ENCODE measurements around the gene ADO. TPM values are rescaled to one million over a fixed set of nuclear protein-coding genes. Genes with fewer than 3 reads are reported as not detected.
A peak's percentile ranks its signal among the peaks of the same experiment; 100 is the strongest.

The ADO gene
- total and polyA plus RNA-seq, 2 experiments from 2014 or later: 12.6 to 48.3 TPM

DNA sequence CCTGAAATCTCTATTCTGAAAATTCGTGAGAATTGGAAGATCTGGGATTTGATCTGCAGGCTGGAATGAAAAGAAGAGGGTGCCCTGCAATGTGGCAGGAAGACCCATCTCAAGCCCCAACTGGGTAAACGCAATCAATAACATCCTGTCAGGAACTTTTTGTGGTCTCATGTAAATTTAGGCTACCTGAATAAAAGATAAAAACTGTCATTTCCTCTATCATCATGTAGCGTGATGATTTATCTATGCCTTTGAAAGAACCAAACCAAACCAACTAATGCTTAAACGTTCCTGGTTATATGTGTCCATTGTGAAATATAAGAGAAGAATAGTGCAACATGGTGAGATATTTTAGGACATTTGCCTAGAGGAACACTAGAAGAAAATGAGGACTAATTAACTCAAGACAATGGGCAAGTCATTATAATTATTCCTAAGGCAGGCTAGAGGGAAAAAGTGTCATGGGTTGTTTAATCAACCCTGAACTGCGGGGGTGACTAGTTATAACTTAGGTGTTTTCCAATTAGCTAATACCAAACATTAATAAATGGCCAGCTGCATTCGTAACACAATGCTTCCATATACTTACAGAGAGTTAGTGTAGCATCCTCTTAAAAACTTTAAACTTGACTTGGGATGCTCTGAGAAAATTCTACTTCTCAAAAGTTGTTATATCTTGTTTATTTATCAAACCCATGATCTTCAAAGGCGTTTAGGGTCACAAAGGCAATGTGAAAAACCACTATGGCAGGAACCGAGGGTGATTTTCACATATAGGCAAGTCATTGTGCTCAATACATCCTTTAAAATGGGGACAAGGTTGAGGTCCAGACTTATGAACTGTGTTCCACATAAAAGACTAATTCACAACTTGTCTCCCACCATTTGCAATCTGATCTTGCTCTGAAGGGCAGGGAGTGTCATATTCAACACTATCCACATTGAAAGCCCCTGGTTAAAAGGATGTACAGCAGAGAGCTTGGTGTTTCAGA lies 48.6 kb upstream of the ADO start:
- peaks cover 6% of the 10 kb centered on the region; the same call in 2 of the 3 replicates for H3K4me1 Mint-ChIP-seq
- ATAC-seq (no peak), DNase-seq (ENCODE audit: low spot score) (no peak)
- H3K9me3 Mint-ChIP-seq: no peaks in the 10 kb centered on the region
- H3K27me3 Mint-ChIP-seq (ENCODE audit: insufficient read depth, low read depth, poor library complexity): peaks cover 3% of the 10 kb centered on the region
- H3F3A ChIP-seq (replicated peaks; ENCODE audit: low read depth): no peaks in the 10 kb centered on the region
- H3K9me2 ChIP-seq (ENCODE audit: insufficient read depth): peaks cover 5% of the 10 kb centered on the region
- no peak overlapping the region for H2AFZ ChIP-seq
- H3K79me2 ChIP-seq (replicated peaks; ENCODE audit: insufficient read depth): no peaks in the 10 kb centered on the region
- no peaks in the 10 kb centered on the region for H3K27me3 ChIP-seq (ENCODE audit: insufficient read depth)
- H3K27ac ChIP-seq (ENCODE audit: low read depth): no peak overlapping the region
- no peak overlapping the region for H3K4me3 ChIP-seq
- H3K4me1 ChIP-seq (ENCODE audit: insufficient read depth): peaks cover 7% of the 10 kb centered on the region
- H4K20me1 ChIP-seq (replicated peaks; ENCODE audit: insufficient read depth): no peaks in the 10 kb centered on the region
- no peaks in the 10 kb centered on the region for H3K36me3 ChIP-seq (ENCODE audit: insufficient read depth)
- TF ChIP-seq NANOG (IDR thresholded peaks at IDR 0.05; ENCODE audit: borderline replicate concordance): no peak
- no peak overlapping the region for H3K4me2 ChIP-seq
- no peak overlapping the region for H3K4me3 Mint-ChIP-seq
- H3K36me3 Mint-ChIP-seq (ENCODE audit: low read depth): no peaks in the 10 kb centered on the region
- no peak overlapping the region for H3K27ac Mint-ChIP-seq

DNA sequence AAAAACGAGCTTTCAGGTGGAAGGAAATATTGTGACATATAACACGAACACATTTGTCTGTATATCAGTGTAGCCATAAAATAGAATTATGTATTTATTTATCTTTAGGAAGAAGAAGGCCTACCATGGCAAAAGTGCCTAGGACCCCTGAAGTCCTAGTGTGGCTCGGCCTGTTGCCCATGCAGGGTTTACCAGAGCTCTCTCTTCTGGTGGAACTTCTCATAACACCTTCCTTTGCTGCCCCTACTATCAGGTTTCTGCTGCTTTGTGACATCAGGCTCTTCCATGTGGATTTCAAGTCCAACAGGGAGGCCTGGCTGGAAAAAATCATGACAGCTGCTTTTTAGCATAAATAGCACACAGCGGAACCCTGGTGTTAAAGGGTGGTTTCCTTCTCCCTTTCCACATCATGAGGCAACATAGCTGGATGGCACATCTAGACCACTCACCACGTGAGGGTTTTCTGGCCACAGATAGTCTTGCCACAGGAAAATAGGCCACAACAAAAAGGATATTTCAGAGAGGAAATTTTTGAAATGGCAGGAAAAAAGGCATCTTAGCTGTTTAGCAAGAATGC lies 44.8 kb upstream of the ADO start:
- Mint-ChIP-seq H3K4me1 (peaks cover 10% of the 10 kb centered on the region), H3K9me3 (no peaks in the 10 kb centered on the region), H3K4me3 (no peak overlapping the region), H3K36me3 (ENCODE audit: low read depth) (no peaks in the 10 kb centered on the region), H3K27me3 (ENCODE audit: insufficient read depth, low read depth, poor library complexity) (peaks cover 3% of the 10 kb centered on the region), H3K27ac (no peak overlapping the region)
- Histone ChIP-seq H4K20me1 (replicated peaks; ENCODE audit: insufficient read depth) (no peaks in the 10 kb centered on the region), H3K4me2 (no peak overlapping the region), H3F3A (replicated peaks; ENCODE audit: low read depth) (no peaks in the 10 kb centered on the region), H3K27me3 (ENCODE audit: insufficient read depth) (no peaks in the 10 kb centered on the region), H3K79me2 (replicated peaks; ENCODE audit: insufficient read depth) (no peaks in the 10 kb centered on the region), H3K36me3 (ENCODE audit: insufficient read depth) (no peaks in the 10 kb centered on the region), H3K4me1 (ENCODE audit: insufficient read depth) (peaks cover 7% of the 10 kb centered on the region), H3K9me2 (ENCODE audit: insufficient read depth) (peaks cover 5% of the 10 kb centered on the region; the same call in 1 of the 2 replicates), H3K4me3 (no peak overlapping the region), H2AFZ (peak overlapping the region; percentile 60; the same call in 1 of the 2 replicates), H3K27ac (ENCODE audit: low read depth) (no peak overlapping the region)
- no peak for TF ChIP-seq ZNF114 (CRISPR knock-in tag; IDR thresholded peaks at IDR 0.05)
- TF ChIP-seq, protein P1, sequence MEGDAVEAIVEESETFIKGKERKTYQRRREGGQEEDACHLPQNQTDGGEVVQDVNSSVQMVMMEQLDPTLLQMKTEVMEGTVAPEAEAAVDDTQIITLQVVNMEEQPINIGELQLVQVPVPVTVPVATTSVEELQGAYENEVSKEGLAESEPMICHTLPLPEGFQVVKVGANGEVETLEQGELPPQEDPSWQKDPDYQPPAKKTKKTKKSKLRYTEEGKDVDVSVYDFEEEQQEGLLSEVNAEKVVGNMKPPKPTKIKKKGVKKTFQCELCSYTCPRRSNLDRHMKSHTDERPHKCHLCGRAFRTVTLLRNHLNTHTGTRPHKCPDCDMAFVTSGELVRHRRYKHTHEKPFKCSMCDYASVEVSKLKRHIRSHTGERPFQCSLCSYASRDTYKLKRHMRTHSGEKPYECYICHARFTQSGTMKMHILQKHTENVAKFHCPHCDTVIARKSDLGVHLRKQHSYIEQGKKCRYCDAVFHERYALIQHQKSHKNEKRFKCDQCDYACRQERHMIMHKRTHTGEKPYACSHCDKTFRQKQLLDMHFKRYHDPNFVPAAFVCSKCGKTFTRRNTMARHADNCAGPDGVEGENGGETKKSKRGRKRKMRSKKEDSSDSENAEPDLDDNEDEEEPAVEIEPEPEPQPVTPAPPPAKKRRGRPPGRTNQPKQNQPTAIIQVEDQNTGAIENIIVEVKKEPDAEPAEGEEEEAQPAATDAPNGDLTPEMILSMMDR (conservative IDR thresholded peaks at IDR 0.05; ENCODE audit: low read depth in 2 of 2): peak in 1 of 2 experiments; percentile 19; a peak in 1 of 4 replicates
- no peak; the same call in 2 of the 3 replicates for ATAC-seq
- DNase-seq (ENCODE audit: low spot score): no peak

DNA sequence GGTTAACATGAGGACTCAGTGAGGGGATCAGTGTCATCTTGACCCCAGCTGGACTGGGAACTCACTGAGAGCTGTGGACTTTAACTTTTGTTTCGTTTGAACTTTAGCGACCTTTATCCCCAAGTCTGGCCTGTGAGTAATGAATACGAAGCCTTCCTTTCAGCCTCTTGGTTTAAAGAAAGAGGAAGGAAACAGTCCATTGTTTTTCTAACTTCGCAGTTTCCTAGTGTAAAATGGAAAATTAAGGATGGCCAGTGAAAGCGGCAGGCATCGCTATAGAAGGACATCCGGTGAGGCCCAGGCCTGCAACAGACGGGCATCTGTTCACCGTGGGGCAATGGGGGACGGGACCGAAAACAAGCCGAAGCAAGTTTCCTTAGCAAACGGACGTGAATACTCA lies 44.1 kb upstream of the ADO start:
- H3K4me3 Mint-ChIP-seq: no peak overlapping the region
- ATAC-seq: no peak
- H3K36me3 Mint-ChIP-seq (ENCODE audit: low read depth): no peaks in the 10 kb centered on the region
- Histone ChIP-seq H3K36me3 (ENCODE audit: insufficient read depth) (no peaks in the 10 kb centered on the region), H3K4me1 (ENCODE audit: insufficient read depth) (peaks cover 7% of the 10 kb centered on the region), H3K9me2 (ENCODE audit: insufficient read depth) (peaks cover 5% of the 10 kb centered on the region; the same call in 1 of the 2 replicates), H3F3A (replicated peaks; ENCODE audit: low read depth) (no peaks in the 10 kb centered on the region), H3K4me2 (no peak overlapping the region), H3K79me2 (replicated peaks; ENCODE audit: insufficient read depth) (no peaks in the 10 kb centered on the region), H3K27ac (ENCODE audit: low read depth) (no peak overlapping the region), H3K27me3 (ENCODE audit: insufficient read depth) (no peaks in the 10 kb centered on the region), H3K4me3 (no peak overlapping the region), H4K20me1 (replicated peaks; ENCODE audit: insufficient read depth) (no peaks in the 10 kb centered on the region), H2AFZ (peak overlapping the region; percentile 60)
- H3K27me3 Mint-ChIP-seq (ENCODE audit: insufficient read depth, low read depth, poor library complexity): peaks cover 3% of the 10 kb centered on the region
- peak overlapping the region; percentile 80; the same call in 1 of the 2 replicates for H3K27ac Mint-ChIP-seq
- DNase-seq (ENCODE audit: low spot score): no peak
- H3K9me3 Mint-ChIP-seq: no peaks in the 10 kb centered on the region
- TF ChIP-seq JUNB (IDR thresholded peaks at IDR 0.05; ENCODE audit: unreplicated experiment): no peak
- no peak for TF ChIP-seq POLR2AphosphoS5 (IDR thresholded peaks at IDR 0.05; ENCODE audit: low read depth)
- TF ChIP-seq, protein P2, sequence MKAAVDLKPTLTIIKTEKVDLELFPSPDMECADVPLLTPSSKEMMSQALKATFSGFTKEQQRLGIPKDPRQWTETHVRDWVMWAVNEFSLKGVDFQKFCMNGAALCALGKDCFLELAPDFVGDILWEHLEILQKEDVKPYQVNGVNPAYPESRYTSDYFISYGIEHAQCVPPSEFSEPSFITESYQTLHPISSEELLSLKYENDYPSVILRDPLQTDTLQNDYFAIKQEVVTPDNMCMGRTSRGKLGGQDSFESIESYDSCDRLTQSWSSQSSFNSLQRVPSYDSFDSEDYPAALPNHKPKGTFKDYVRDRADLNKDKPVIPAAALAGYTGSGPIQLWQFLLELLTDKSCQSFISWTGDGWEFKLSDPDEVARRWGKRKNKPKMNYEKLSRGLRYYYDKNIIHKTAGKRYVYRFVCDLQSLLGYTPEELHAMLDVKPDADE (IDR thresholded peaks at IDR 0.05): no peak
- no peak for TF ChIP-seq ZNF114 (CRISPR knock-in tag; IDR thresholded peaks at IDR 0.05)
- no peak for TF ChIP-seq STAT1 (IDR thresholded peaks at IDR 0.05; ENCODE audit: unreplicated experiment)
- TF ChIP-seq EZH2phosphoT487 (IDR thresholded peaks at IDR 0.05; ENCODE audit: unreplicated experiment): no peak
- TF ChIP-seq CREB1 (CRISPR knock-in tag; IDR thresholded peaks at IDR 0.05; ENCODE audit: low read depth): no peak
- H3K4me1 Mint-ChIP-seq: peaks cover 10% of the 10 kb centered on the region

All from GM23338 (cell line).